ENCODE results near the gene SUSD6. TPM values are rescaled to one million over a fixed set of nuclear protein-coding genes. Genes with fewer than 3 reads are reported as not detected.

The SUSD6 gene
- total and polyA plus RNA-seq, 8 donors: 8.9 to 41.9 (median 20.3) TPM

DNA sequence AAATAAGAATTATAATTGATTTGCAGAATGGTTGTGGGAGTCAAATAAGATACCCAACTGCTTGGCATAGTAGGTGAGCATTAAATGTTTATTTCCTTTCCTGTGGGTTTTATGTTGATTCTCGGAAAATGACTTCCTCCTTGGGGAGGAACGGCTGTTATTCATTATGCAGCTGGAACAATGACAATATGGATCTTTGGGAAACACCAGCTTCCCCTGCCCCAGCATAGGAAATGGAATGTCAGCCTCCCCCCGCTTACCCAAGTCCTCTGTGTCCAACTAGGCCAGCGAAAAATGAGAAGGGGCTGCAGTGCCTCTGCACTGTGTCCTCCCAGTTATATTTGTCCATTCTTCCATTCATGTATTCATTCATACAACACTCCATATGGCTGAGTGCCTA lies 25.0 kb upstream of the SUSD6 start:
- H3K27ac ChIP-seq: no peak overlapping the region
- no peaks in the 10 kb centered on the region for H3K27me3 ChIP-seq
- H3K36me3 ChIP-seq: no peaks in the 10 kb centered on the region
- TF ChIP-seq, protein P1, sequence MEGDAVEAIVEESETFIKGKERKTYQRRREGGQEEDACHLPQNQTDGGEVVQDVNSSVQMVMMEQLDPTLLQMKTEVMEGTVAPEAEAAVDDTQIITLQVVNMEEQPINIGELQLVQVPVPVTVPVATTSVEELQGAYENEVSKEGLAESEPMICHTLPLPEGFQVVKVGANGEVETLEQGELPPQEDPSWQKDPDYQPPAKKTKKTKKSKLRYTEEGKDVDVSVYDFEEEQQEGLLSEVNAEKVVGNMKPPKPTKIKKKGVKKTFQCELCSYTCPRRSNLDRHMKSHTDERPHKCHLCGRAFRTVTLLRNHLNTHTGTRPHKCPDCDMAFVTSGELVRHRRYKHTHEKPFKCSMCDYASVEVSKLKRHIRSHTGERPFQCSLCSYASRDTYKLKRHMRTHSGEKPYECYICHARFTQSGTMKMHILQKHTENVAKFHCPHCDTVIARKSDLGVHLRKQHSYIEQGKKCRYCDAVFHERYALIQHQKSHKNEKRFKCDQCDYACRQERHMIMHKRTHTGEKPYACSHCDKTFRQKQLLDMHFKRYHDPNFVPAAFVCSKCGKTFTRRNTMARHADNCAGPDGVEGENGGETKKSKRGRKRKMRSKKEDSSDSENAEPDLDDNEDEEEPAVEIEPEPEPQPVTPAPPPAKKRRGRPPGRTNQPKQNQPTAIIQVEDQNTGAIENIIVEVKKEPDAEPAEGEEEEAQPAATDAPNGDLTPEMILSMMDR (IDR thresholded peaks at IDR 0.05): no peak
- intact Hi-C loops (cut with DNase I): loop anchor here in 1 of 3 donors (2.0 kb wide), 1 partner anchor 140 kb away; no protein-coding TSS in a partner anchor
- DNase-seq (no peak), FAIRE-seq (no peak), ATAC-seq (no peak)
- no peak overlapping the region for H3K4me3 ChIP-seq
- H3K9me3 ChIP-seq: no peaks in the 10 kb centered on the region
- H3K4me1 ChIP-seq: no peaks in the 10 kb centered on the region
- 76 to 84% methylated on average over 4 of the region's 4 CpGs for WGBS, 2 donors

DNA sequence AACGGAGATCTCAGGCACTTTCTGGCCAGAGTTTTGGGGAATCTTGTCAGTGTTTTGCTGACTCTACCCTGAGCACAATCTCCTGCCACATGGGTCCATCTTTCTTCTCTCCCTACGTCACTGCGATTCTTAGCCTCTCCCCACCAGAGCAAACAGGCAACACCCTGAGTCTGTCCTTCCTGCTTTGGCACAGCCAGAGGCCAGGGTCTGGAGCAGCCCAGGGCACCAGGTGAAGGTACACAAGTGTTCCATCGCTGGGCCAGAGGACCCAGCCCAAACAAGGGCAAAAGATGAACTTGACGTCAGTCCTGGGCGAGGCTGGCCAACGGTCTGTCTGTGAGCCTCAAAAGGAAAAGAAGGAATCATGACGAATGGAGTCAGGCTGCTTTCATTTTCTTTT lies 24.0 kb upstream of the SUSD6 start:
- intact Hi-C loops (cut with DNase I): loop anchor here in 1 of 3 donors (2.0 kb wide), 1 partner anchor 139 kb away; no protein-coding TSS in a partner anchor
- H3K4me1 ChIP-seq: no peaks in the 10 kb centered on the region
- TF ChIP-seq, protein P1 (IDR thresholded peaks at IDR 0.05): no peak
- FAIRE-seq (no peak), DNase-seq (no peak), ATAC-seq (no peak)
- no peaks in the 10 kb centered on the region for H3K9me3 ChIP-seq
- WGBS, 2 donors: 64 to 65% methylated on average over 8 of the region's 8 CpGs
- H3K27ac ChIP-seq: no peak overlapping the region
- no peak overlapping the region for H3K4me3 ChIP-seq
- no peaks in the 10 kb centered on the region for H3K27me3 ChIP-seq
- no peaks in the 10 kb centered on the region for H3K36me3 ChIP-seq

DNA sequence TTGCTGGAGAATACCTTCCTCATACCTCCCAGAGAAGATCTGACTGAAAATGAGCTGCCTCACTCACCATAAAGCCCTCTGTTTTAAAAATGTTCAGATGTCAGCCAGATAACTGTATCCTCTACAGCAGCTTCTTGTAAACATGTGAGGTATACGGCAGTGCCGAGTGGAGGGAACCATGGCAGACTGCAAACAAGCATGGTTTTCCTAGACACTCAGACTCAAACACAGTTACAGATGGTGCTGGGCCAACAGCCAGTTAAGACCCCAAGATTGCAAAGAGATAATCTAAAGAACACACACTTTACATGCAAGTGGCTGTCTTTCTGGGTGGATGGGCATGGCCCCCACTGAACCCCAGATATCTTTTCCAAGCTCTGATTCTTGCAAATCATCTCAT lies 20.1 kb upstream of the SUSD6 start:
- Histone ChIP-seq H3K36me3 (no peaks in the 10 kb centered on the region), H3K4me1 (no peaks in the 10 kb centered on the region), H3K9me3 (no peaks in the 10 kb centered on the region), H3K4me3 (no peak overlapping the region), H3K27me3 (no peaks in the 10 kb centered on the region), H3K27ac (no peak overlapping the region)
- WGBS, 2 donors: 91 to 92% methylated on average over 2 of the region's 2 CpGs
- TF ChIP-seq, protein P1 (IDR thresholded peaks at IDR 0.05): no peak
- no peak for ATAC-seq
- no peak for DNase-seq
- intact Hi-C loops (cut with DNase I): no loop called here
- no peak for FAIRE-seq

DNA sequence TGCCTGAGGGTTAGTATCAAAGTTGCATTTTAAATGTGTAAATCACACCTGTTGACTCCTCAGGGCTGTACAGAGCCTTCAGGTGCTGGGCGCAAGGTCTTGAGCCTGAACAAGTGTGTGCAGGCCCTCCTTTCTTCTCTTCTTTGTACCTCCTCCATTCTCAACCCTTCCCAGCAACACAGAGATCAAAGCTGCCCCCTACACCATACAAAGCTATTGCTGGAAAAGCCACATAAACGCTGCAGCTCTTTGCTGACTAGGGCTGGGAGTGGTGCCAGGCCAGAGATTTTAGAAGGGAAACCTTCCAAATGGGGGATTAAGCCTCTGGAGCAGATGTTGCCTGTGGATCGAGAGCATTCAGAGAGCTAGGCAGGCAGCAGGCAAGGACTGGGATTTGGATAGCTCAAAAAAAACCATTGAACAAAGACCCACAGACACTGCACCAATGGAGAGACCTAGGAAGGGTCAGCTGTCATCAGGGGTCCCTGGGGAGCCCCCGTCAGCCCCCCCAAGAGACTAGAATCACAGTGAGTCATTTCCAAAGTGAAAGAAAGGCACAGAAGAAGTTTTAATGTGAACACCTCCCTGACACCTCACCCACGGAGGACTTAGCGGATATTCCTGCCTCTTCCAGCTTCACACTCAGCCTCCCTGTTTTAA lies 18.2 kb upstream of the SUSD6 start:
- 62% methylated on average over 6 of the region's 6 CpGs for WGBS, 2 donors
- H3K36me3 ChIP-seq: no peaks in the 10 kb centered on the region
- FAIRE-seq: no peak
- no peak for DNase-seq
- H3K9me3 ChIP-seq: no peaks in the 10 kb centered on the region
- no peaks in the 10 kb centered on the region for H3K4me1 ChIP-seq
- H3K27ac ChIP-seq: no peak overlapping the region
- no peaks in the 10 kb centered on the region for H3K27me3 ChIP-seq
- no peak overlapping the region for H3K4me3 ChIP-seq
- intact Hi-C loops (cut with DNase I): no loop called here
- TF ChIP-seq, protein P1 (IDR thresholded peaks at IDR 0.05): no peak
- peak in 2 of 4 donors; percentile 22 to 38 for ATAC-seq

- TF ChIP-seq, protein P1 (IDR thresholded peaks at IDR 0.05): no peak
- no peak for FAIRE-seq
- Histone ChIP-seq H3K27me3 (no peaks in the 10 kb centered on the region), H3K9me3 (no peaks in the 10 kb centered on the region), H3K4me3 (no peak overlapping the region), H3K27ac (no peak overlapping the region), H3K4me1 (no peaks in the 10 kb centered on the region), H3K36me3 (no peaks in the 10 kb centered on the region)
- intact Hi-C loops (cut with DNase I): no loop called here
- ATAC-seq: no peak
- 86 to 87% methylated on average over 6 of the region's 6 CpGs for WGBS, 2 donors
- no peak for DNase-seq
These were observed 16.6 kb upstream of the SUSD6 start for GRCh38 chr14:69594846-69595245.
